CD14-positive monocyte (primary cell): Measurements from ENCODE around the gene CCDC149. TPM values are rescaled to one million over a fixed set of nuclear protein-coding genes. Genes with fewer than 3 reads are reported as not detected.
A peak's percentile ranks its signal among the peaks of the same experiment; 100 is the strongest.

ENCODE experiments used
- DNase-seq, 3 donors: peaks; one replicate each; pipeline ENCODE4 v3.0.0-alpha.2; 2011 to 2022
- H2AFZ ChIP-seq: 2 replicates; pipeline ENCODE4 v1.6.0; 2012; ENCODE audit warnings: mild to moderate bottlenecking, low read depth, low read length, inconsistent platforms; ENCODE audit not compliant: insufficient read depth, poor library complexity, severe bottlenecking
- H3K27ac ChIP-seq, 2 donors: 1 replicate in 1 of 2; 2 replicates in 1 of 2; pipeline ENCODE4 v1.5.1; 2012 to 2013; ENCODE audit warnings: low read length in 2 of 2, control low read depth in 1 of 2, inconsistent platforms in 1 of 2, low read depth in 1 of 2, mild to moderate bottlenecking in 1 of 2
- H3K27me3 ChIP-seq, 2 donors: one replicate each; pipeline versions ENCODE4 v1.6.0 to v1.6.1; 2011 to 2013; ENCODE audit warnings: low read length in 2 of 2; ENCODE audit not compliant: control insufficient read depth in 2 of 2, insufficient read depth in 2 of 2
- H3K36me3 ChIP-seq, 2 donors: replicated peaks in 1 of 2; 1 replicate in 1 of 2; 2 replicates in 1 of 2; pipeline versions ENCODE4 v1.5.1 to v1.6.1; 2012 to 2013; ENCODE audit warnings: low read length in 2 of 2, control low read depth in 1 of 2, inconsistent platforms in 1 of 2, mild to moderate bottlenecking in 1 of 2; ENCODE audit not compliant: insufficient read depth in 2 of 2, control insufficient read depth in 1 of 2
- H3K4me1 ChIP-seq, 2 donors: 1 replicate in 1 of 2; 2 replicates in 1 of 2; pipeline versions ENCODE4 v1.5.1 to v1.6.1; 2012 to 2013; ENCODE audit warnings: low read length in 2 of 2, control low read depth in 1 of 2, inconsistent platforms in 1 of 2, mild to moderate bottlenecking in 1 of 2, moderate library complexity in 1 of 2; ENCODE audit not compliant: insufficient read depth in 2 of 2, control insufficient read depth in 1 of 2
- H3K4me2 ChIP-seq: replicated peaks from 2 replicates; pipeline ENCODE3; 2012; ENCODE audit warnings: low read length, moderate library complexity, mild to moderate bottlenecking; ENCODE audit not compliant: poor library complexity, severe bottlenecking; ENCODE audit errors: extremely low read depth
- H3K4me3 ChIP-seq, 3 experiments: fragments of 200-600 bp in 1 of 3; sonication (generic) in 1 of 3; replicated peaks in 1 of 3; 1 replicate in 2 of 3; 2 replicates in 1 of 3; pipeline ENCODE4 v1.5.1; 2011 to 2013; ENCODE audit warnings: low read length in 3 of 3, mild to moderate bottlenecking in 3 of 3, control low read depth in 2 of 3, low read depth in 2 of 3, inconsistent platforms in 1 of 3, moderate library complexity in 1 of 3
- H3K79me2 ChIP-seq: 2 replicates; pipeline ENCODE4 v1.6.0; 2012; ENCODE audit warnings: mild to moderate bottlenecking, control low read depth, inconsistent platforms, low read length, moderate library complexity; ENCODE audit not compliant: insufficient read depth
- H3K9ac ChIP-seq: 2 replicates; pipeline ENCODE4 v1.6.0; 2017; ENCODE audit warnings: low read length, mild to moderate bottlenecking; ENCODE audit not compliant: insufficient read depth, poor library complexity, severe bottlenecking
- H3K9me3 ChIP-seq, 2 donors: replicated peaks in 1 of 2; 1 replicate in 1 of 2; 2 replicates in 1 of 2; pipeline versions ENCODE4 v1.5.1 to v1.6.1; 2012 to 2013; ENCODE audit warnings: low read length in 2 of 2, control low read depth in 1 of 2; ENCODE audit not compliant: control insufficient read depth in 1 of 2, insufficient read depth in 1 of 2
- H4K20me1 ChIP-seq: 2 replicates; pipeline ENCODE4 v1.6.0; 2012; ENCODE audit warnings: mild to moderate bottlenecking, low read length, control low read depth, moderate library complexity; ENCODE audit not compliant: insufficient read depth
- H3K27ac Mint-ChIP-seq, 7 donors: one replicate each; pipeline ENCODE4 v1.8.0; 2020; ENCODE audit warnings: mild to moderate bottlenecking in 7 of 7, mixed read lengths in 7 of 7, moderate library complexity in 6 of 7, inconsistent platforms in 2 of 7
- H3K27me3 Mint-ChIP-seq, 3 donors: one replicate each; pipeline ENCODE4 v1.8.0; 2021 to 2022; ENCODE audit warnings: low read depth in 3 of 3, mild to moderate bottlenecking in 3 of 3, mixed read lengths in 3 of 3, moderate library complexity in 3 of 3, inconsistent platforms in 1 of 3
- H3K36me3 Mint-ChIP-seq, 2 donors: one replicate each; pipeline ENCODE4 v1.8.0; 2020; ENCODE audit warnings: mixed read lengths in 2 of 2, inconsistent platforms in 1 of 2, mild to moderate bottlenecking in 1 of 2
- H3K4me1 Mint-ChIP-seq: one replicate; pipeline ENCODE4 v1.8.0; 2020; ENCODE audit warnings: mild to moderate bottlenecking, mixed read lengths
- H3K4me3 Mint-ChIP-seq, 2 donors: one replicate each; pipeline ENCODE4 v1.8.0; 2020; ENCODE audit warnings: mild to moderate bottlenecking in 2 of 2, mixed read lengths in 2 of 2, moderate library complexity in 1 of 2
- H3K9me3 Mint-ChIP-seq, 7 donors: one replicate each; pipeline ENCODE4 v1.8.0; 2020 to 2022; ENCODE audit warnings: mixed read lengths in 7 of 7, mild to moderate bottlenecking in 6 of 7, moderate library complexity in 6 of 7, inconsistent platforms in 2 of 7
- CTCF ChIP-seq: fragments of 200-600 bp; IDR thresholded peaks from one replicate; pipeline ENCODE4 v1.8.0; 2022; ENCODE audit warnings: antibody characterized with exemption, mild to moderate bottlenecking
- WGBS: methylation state at CpG from one replicate; pipeline ENCODE4 v1.1.5; 2013; ENCODE audit warnings: missing lambda C conversion rate; ENCODE audit not compliant: insufficient coverage; 5-methylcytosine and 5-hydroxymethylcytosine counted together
- intact Hi-C, 2 donors: fragments of 100-400 bp; cut with micrococcal nuclease; formaldehyde crosslinking; loops; one replicate each; pipeline versions ENCODE4 v1.15.0 to v1.15.1; 2023
- polyA plus RNA-seq, 3 donors: library from polyadenylated mRNA; depleted of rRNA in 1 of 3; unstranded in 2 of 3; stranded (reverse) in 1 of 3; fragments of 300-500 nt in 2 of 3; fragments of >200 nt in 1 of 3; fragmentation: Illumina TruSeq in 2 of 3; gene quantifications; 1 replicate in 2 of 3; 2 replicates in 1 of 3; pipeline ENCODE4 v1.2.3, GENCODE V29; 2012 to 2021

CCDC149 gene
- polyA plus RNA-seq, 3 donors: 5.5 to 15.8 (median 14.9) TPM

- Histone ChIP-seq H3K27me3 (no peaks in the 10 kb centered on the region), H3K4me2 (no peak overlapping the region), H3K27ac (no peak overlapping the region), H3K9me3 (no peaks in the 10 kb centered on the region), H3K4me1 (peaks cover 0 to 4% of the 10 kb centered on the region in 2 donors), H3K4me3 (no peak overlapping the region), H3K79me2 (no peaks in the 10 kb centered on the region), H3K36me3 (peaks cover 7 to 32% of the 10 kb centered on the region in 2 donors), H4K20me1 (peaks cover 7% of the 10 kb centered on the region), H3K9ac (no peak overlapping the region), H2AFZ (no peak overlapping the region)
- H3K36me3 Mint-ChIP-seq: peaks cover 30 to 49% of the 10 kb centered on the region in 2 donors
- no peaks in the 10 kb centered on the region for H3K27me3 Mint-ChIP-seq
- no peak for DNase-seq
- H3K4me1 Mint-ChIP-seq: peaks cover 29% of the 10 kb centered on the region
- intact Hi-C loops: no loop called here
- no peak overlapping the region for H3K4me3 Mint-ChIP-seq
- H3K9me3 Mint-ChIP-seq: no peaks in the 10 kb centered on the region
- no peak for TF ChIP-seq CTCF
- H3K27ac Mint-ChIP-seq: peak overlapping the region in 2 of 7 donors; percentile 1 to 34
- 90% methylated on average over 4 of the region's 6 CpGs for WGBS
Observed at GRCh38 chr4:24890561-24891126, 22.2 kb downstream of the CCDC149 start.

- H3K4me2 ChIP-seq: no peak overlapping the region
- H2AFZ ChIP-seq: no peak overlapping the region
- H3K4me3 ChIP-seq: no peak overlapping the region
- no peak overlapping the region for H3K27ac ChIP-seq
- no peaks in the 10 kb centered on the region for H3K9me3 Mint-ChIP-seq
- no peaks in the 10 kb centered on the region for H3K27me3 Mint-ChIP-seq
- peaks cover 30 to 53% of the 10 kb centered on the region in 2 donors for H3K36me3 Mint-ChIP-seq
- intact Hi-C loops: no loop called here
- DNase-seq: no peak
- no peak for TF ChIP-seq CTCF
- no peaks in the 10 kb centered on the region for H3K27me3 ChIP-seq
- H3K79me2 ChIP-seq: no peaks in the 10 kb centered on the region
- no peaks in the 10 kb centered on the region for H3K9me3 ChIP-seq
- H4K20me1 ChIP-seq: peaks cover 7% of the 10 kb centered on the region
- H3K4me3 Mint-ChIP-seq: no peak overlapping the region
- WGBS: no CpG with 5 or more reads among the region's 3 CpGs
- H3K36me3 ChIP-seq: peaks cover 7 to 32% of the 10 kb centered on the region in 2 donors
- no peak overlapping the region for H3K9ac ChIP-seq
- peaks cover 29% of the 10 kb centered on the region for H3K4me1 Mint-ChIP-seq
- peaks cover 0 to 4% of the 10 kb centered on the region in 2 donors for H3K4me1 ChIP-seq
- peak overlapping the region in 2 of 7 donors; percentile 26 to 39 for H3K27ac Mint-ChIP-seq
Observed at GRCh38 chr4:24889991-24890390, 22.9 kb downstream of the CCDC149 start.
